GM19324 (cell line): Measurements from ENCODE around the gene TMEM221.

Source experiments
- ATAC-seq: cut with Tn5 transposase; IDR thresholded peaks from one replicate; pipeline ENCODE4 v1.9.1; 2021; ENCODE audit warnings: mild to moderate bottlenecking, moderate library complexity; ENCODE audit not compliant: unreplicated experiment, low FRiP score

Gene TMEM221

DNA sequence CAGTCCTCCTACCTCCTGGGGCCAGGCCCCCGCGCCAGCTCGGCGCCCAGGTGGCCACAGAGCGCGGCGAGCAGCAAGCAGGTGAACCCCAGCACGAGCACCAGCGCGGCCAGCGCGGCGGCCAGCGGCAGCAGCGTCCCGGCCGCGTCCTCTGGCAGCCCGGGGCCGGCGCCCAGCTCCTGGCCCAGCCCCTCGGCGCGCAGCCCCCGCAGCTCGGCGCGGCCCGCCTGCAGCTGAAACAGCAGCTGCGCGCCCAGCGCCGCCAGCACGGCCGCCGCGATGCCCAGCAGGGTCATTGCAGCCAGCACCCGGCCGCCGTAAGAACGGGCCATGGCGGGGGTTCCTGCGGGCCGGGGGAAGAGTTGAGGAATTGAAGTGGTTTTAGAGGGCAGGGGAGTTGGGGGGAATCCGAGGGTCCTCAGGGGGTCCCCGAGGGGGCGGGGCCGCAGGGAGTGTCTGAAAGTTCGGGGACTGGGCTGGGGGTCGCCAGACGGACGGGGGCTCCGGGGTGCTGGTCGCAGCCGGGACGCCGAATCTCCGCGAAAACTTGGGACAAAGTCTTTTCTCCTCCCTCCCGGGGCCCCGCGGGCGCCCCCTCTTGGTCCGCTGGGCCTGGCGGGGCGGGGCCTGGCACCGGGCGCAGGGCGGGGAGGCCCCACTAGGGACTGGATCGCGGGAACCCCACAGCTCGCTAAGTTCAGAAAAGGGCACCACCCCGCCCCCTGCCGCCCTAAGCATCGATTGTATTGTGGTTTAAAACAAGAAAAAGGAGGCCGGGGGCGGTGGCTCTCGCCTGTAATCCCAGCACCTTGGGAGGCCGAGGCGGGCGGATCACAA lies at the start of gene TMEM221:
Gene TMEM221, minus strand, starts transcription at position 538 of the 837 bp plus-strand sequence. Its CDS starts 206 bp downstream, at position 332.
- ATAC-seq: no peak

GRCh38 chr19:17497149-17497798 lies 48.8 kb upstream of the TMEM221 start:
- ATAC-seq: no peak

GRCh38 chr19:17496337-17496997 lies 48.0 kb upstream of the TMEM221 start:
- ATAC-seq: no peak

DNA sequence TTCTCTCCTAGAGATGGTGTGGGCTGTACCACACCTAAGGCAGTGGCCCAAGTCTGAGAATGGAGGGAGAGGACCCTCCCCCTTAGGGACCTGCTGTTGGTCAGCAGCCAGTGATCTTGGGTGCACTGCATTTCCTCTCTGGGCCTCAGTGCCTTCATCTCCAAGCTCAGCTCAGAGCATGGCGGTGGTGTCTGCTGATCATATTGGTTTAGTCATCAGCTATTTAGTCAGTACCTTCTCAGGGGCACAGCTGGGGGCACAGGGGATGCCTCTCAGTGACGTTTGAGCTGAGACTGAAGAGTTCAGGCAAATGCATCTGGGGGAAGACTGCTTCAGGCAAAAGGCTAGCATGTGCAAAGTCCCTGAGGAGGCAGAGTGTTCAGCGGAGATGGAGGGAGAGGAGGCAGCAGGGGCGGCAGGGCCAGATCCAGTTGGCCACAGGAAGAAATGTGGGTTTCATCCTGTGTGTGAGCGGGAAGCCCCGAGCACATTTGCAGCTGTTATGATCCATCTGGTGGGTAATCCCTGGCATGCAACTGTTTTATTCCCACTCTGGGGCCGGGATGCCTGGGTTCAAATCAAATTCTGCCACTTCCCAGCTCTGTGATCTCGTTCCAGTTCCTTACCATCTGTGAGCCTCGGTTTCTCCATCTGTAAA lies 47.3 kb upstream of the TMEM221 start:
- no peak for ATAC-seq

- no peak for ATAC-seq
Measured at GRCh38 chr19:17491287-17491686, 42.8 kb upstream of the TMEM221 start.

DNA sequence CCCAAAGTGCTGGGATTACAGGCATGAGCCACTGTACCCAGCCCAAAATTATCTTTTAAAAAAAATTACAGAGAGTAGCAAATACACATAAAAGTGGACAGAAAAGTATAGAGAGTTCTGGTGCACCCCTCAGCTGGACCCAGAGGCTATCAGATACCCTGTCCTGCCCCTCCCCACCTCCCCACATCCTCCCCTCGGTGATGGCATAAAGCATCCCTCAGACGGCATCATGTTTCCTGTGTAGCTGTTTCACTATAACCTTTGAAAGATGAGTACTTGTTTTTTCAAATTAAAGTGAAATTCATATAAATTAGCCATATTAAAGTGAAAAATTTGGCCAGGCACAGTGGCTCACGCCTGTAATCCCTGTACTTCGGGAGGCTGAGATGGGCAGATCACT lies 41.9 kb upstream of the TMEM221 start:
- ATAC-seq: no peak

GRCh38 chr19:17489392-17490030 lies 41.0 kb upstream of the TMEM221 start:
- no peak for ATAC-seq

DNA sequence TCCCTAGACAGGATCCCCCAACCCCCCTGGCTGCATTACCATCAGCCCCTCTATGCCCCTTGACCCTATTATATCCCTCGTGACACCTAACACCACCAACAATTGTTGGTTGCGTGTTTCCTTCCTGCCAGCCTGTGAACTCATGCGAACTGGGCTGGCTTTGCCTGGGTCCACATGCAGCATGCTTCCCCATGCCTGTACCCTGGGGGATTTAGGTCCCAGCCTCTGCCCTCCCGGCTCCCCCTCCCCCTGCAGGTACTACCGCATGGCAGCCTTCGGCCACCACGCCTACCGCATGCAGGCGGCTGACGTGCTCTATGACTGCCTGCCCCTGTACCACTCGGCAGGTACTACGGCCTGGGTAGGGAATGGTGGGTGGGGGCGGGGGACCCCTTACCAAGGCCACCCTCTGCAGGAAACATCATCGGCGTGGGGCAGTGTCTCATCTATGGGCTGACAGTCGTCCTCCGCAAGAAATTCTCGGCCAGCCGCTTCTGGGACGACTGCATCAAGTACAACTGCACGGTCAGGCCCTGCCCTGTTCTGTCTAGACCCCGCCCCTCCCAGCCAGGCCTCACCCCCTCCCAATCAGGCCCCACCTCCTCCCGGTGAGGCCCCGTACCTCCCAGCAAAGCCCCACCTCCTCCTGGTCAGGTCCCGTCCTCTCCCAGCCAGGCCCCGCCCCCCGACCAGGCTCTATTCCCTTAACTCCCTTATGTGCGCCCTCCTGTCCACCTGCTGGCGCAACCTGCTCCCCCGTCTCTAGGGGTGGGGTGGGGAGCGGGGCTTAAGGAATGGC lies 40.3 kb upstream of the TMEM221 start:
- ATAC-seq: no peak

DNA sequence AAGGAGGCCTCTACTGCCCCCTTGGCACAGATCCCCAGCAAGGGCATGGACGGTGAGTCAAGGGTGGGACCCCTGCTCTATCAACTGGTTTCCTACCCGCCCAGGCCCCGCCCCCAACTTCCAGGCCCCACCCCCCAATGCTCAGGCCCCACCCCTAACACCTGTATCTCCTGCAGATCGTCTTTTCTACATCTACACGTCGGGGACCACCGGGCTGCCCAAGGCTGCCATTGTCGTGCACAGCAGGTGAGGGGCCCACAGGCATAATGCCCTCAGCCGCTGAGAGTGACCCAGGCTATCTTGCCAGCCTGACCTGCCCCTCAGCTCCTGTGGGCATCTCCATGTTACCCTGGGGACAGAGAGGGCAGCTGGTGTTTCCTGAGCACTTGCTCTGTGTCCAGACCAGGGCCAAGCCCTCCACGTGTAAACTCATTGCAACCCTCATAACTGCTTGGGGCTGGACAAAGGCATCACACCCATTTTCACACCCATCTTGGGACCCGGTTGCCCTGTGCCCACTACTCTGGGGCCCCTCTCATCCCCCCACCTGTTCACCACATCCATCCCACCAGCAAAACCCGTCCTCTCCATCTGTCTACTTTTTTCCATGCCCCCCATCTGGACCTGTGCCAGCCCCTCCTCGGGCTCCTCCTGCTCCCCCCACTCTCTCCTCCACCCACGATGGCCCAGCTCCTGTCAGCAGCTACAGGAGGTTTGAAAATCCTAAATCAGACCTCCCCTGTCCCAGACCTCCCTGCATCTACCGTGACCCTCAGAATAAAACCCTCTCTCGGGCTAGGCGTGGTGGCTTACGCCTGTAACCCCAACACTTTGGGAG lies 39.0 kb upstream of the TMEM221 start:
- no peak for ATAC-seq

- ATAC-seq: no peak
Measured at GRCh38 chr19:17486545-17487240, 38.2 kb upstream of the TMEM221 start.

- ATAC-seq: no peak
Measured at GRCh38 chr19:17484520-17485185, 36.2 kb upstream of the TMEM221 start.

DNA sequence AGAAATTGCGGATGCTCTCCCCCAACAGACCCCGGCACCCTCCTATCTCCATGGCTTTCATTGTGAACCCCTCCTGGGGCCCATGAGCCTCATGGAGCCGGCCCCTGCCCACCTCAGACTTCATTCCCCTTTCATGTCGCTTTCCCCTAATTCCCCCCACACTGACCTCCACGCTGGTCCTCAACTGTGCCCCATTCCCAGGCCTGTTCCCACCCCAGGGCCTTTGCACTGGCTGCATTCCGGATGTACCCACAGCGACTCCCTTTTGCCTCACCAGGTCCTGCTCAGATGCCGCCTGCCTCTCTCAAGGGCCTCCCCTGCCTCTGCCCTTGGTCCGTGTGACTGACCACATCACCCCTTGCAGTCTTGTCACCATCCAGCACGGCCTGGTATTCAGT lies 35.1 kb upstream of the TMEM221 start:
- no peak for ATAC-seq

- no peak for ATAC-seq
Measured at GRCh38 chr19:17482877-17483604, 34.6 kb upstream of the TMEM221 start.

DNA sequence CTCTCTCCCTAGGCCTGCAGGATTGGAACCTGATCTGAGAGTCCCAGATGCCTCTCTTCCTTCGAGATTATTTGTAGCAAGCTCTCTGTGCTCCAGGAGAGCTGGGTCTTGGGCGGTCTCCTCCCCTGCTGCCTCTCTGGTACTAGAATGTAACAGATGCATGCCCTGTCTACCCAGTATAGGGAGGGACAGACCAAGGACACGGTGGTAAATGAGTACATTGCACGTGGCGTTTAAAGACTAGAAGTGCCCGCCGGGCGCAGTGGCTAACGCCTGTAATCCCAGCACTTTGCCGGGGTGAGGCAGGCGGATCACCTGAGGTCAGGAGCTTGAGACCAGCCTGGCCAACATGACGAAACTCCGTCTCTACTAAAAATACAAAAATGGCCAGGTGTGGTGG lies 33.5 kb upstream of the TMEM221 start:
- no peak for ATAC-seq

DNA sequence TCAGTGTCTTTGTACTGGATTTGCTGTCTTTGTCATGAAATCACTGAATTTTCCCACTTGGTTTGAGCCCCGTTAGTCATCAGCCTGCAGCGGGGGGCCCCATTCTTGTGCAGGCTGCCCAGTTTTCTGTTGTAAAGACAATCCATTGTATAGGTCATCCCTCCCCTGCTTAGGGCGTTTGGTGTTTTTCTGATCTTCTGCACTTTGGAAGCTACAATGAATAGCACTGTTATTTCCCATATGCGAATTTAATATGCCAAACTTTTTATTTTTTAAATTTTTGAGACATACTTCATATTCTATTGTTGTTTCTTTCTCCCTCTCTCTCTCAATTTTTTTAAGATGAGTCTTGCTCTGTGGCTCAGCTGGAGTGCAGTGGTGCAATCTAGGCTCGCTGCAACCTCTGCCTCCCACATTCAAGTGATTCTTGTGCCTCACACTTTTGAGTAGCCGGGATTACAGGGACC lies 30.9 kb upstream of the TMEM221 start:
- ATAC-seq: no peak

DNA sequence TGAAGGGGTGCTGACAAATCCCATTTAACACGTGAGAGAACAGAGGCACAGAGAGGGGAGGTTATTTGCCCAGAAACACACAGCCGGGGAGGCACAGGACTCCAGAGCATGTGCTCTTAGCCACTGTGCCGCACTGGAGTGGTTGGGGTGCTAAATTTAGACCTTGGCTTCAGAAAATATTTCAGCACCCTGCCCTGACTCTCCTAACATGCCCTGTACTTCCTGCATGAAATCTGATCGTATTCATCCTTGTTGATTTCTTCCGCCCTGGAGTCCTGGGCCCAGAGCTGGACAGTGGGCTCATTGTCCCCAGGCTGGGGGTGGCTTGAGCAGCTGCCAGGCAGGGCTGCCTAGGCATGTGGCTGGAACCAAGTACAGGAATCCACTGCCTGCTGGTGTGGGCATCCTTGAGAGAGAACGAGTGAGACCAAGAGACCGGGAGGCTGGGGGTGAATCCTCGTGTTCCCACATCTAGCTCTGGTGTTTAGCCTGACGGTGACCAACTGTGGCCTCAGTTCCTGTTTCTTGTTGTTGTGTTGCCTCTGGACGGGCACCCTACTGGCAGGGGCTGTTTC lies 27.2 kb upstream of the TMEM221 start:
- ATAC-seq: no peak
